Stimulated activated CD8-positive, alpha-beta memory T cell treated with anti-CD3 and anti-CD28 coated beads, Interleukin-2, amount 100 ng/mL, for 48 hours (primary cell): ENCODE results near the gene PTPN20.
A peak's percentile ranks its signal among the peaks of the same experiment; 100 is the strongest.
"Not testable (repeated sequence)": the region's sequence is repeated elsewhere in the genome, so short reads cannot be mapped to it uniquely, and the experiment has no call there.

Experiments used
- DNase-seq, 2 donors: peaks; one replicate each; pipeline ENCODE4 v3.0.0-alpha.2; 2020; ENCODE audit warnings: low read depth in 2 of 2

The PTPN20 gene, protein sequence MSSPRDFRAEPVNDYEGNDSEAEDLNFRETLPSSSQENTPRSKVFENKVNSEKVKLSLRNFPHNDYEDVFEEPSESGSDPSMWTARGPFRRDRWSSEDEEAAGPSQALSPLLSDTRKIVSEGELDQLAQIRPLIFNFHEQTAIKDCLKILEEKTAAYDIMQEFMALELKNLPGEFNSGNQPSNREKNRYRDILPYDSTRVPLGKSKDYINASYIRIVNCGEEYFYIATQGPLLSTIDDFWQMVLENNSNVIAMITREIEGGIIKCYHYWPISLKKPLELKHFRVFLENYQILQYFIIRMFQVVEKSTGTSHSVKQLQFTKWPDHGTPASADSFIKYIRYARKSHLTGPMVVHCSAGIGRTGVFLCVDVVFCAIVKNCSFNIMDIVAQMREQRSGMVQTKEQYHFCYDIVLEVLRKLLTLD

DNA sequence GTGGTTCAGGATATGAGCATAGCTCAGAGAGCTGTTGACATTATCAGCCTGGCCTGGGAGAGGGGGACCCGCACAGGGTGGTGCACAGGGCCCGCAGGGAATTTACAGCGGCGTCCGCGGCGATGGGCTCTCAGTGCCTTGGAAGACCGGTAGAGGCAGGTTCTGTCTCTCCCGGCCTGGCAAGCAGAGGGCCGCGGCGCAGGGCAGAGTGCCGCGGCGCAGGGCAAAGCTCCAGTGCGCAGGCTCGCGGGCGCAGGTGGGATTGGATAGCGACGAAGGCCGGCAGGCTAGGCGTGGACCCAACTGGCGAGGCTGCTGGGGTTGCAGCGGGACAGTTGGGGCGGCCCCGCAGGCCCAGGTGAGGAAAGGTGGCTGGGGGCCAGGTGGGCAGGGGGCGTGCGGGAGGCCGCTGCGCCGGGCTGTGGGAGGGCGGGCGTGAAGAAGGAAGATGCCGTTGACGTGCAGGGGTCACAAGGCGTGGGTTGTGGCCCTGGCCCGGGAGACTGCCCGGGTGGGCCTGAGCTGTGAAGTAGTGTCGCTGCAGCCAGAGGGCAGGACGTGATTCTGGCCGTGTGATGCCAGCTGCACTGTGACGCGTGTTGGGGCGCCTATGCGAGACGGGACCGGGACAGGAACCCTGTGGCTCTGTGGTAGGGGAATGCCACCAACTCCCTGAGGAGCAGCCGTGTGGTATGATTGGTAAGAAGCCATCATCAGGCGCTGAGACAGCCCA lies at the start of gene PTPN20:
PTPN20 (plus strand) TSS at position 285 of the 733 bp plus-strand sequence. CDS start 21,072 bp downstream, outside the sequence.
- DNase-seq, result peak in 1 of 2 donors; percentile 0

DNA sequence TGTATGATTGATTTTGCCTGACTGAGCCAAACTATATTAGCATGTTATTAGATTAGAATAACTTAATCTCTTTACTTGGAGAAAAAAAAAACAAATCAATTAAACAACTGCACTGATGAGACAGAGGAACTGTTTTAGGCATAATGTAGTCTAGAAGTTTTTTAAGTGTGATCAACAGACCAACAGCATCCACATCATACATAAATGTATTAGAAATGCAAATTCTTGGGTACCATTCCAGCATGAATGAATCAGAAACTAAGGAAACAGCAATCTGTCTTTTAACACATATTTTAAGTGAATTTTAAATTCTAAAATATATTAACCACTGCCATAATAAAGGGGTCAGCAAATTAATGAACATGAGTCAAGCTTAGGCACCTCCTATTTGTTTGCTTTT lies 41.5 kb upstream of the PTPN20 start:
- not testable (repeated sequence) for DNase-seq

- not testable (repeated sequence) for DNase-seq
Observed at GRCh38 chr10:46871583-46871982, 39.6 kb upstream of the PTPN20 start.

GRCh38 chr10:46875304-46875703 lies 35.9 kb upstream of the PTPN20 start:
- DNase-seq, result not testable (repeated sequence)

DNA sequence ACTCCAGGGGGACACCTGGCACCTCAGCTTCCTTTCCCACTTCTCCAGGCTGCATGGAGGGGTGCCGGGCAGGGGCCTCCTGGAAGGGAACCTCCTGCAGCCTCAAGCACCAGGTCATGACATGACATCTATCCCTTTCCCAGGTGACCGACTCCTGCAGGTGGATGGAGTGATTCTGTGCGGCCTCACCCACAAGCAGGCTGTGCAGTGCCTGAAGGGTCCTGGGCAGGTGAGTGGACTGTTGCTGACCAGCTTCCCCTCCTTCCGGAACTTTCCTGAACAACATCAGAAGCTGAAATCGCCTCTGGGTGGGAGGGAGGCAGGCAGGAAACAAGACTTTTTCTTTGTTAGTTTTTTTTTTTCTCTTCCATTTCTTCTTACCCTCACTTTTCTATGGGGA lies 34.5 kb upstream of the PTPN20 start:
- not testable (repeated sequence) for DNase-seq

GRCh38 chr10:46878761-46879160 lies 32.5 kb upstream of the PTPN20 start:
- DNase-seq, result not testable (repeated sequence)

- DNase-seq, result peak in 1 of 2 donors; percentile 20
Observed at GRCh38 chr10:46890813-46891611, 20.2 kb upstream of the PTPN20 start.

GRCh38 chr10:46896762-46897692 lies 14.2 kb upstream of the PTPN20 start:
- not testable (repeated sequence) for DNase-seq

GRCh38 chr10:46901247-46901646 lies 10.0 kb upstream of the PTPN20 start:
- not testable (repeated sequence) for DNase-seq

- not testable (repeated sequence) for DNase-seq
Observed at GRCh38 chr10:46903874-46904273, 7.4 kb upstream of the PTPN20 start.

GRCh38 chr10:46906359-46906758 lies 4.9 kb upstream of the PTPN20 start:
- not testable (repeated sequence) for DNase-seq

DNA sequence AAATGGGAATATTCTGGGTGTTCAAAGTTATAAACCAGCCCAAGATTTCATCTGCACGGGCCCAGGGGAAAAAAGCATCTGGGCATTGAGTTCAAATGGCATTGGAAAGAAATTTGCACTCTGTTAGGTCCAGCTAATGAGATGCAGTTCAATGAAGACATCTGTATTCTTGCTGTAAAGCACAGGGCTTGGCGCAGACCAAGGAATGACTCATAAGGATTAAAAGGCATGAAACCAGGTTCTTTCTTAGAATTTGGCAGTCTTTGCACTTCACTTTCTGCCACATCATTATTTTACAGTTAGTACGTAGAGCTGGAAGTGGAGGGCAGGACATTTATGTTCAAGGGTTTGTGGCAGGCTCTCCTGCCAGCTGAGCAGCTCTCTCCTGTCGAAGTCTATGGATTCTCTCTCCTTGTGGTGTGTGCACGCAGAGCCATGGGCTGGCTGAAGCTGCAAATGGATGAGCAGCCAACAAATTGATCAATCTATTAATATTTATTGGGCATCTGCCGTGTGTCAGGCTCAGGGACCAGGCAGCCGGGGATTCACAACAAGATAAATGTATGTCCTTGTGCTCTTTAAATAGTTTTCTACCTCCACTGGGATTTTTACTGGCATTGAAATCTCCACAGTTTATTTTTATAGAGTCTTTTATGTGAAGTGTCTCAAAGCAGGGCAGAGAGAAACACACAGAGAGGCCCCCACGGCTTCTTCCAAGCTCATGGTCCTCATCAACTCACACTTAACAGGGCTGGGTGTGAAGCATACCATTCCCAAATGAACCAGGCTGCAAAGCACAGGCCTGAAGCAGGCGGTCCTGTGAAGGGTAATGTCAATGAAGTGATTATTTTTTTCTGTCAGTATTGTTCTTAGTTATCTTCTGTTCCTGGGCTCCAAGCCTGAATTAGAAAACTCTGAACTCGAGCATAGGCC lies 3.8 kb upstream of the PTPN20 start:
- DNase-seq, result not testable (repeated sequence)

DNA sequence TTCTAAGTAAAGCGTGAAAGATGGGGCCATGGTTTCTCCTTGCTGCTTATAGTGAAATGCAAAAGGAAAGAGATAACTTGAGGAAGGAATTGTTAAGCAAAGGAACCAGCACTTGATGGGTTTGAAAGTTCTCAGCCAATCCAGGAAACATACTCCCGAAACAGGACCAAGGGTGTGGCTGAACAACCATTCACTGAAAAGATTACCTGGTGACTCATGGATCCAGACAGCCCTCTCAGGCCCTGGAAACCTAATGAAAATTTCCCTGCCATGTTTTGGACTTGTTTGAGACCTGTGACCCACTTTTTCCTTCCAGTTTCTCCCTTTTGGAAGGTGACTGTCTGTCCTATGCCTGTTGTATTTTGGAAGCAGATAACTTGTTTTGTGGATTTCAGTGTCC lies 11.3 kb downstream of the PTPN20 start:
- not testable (repeated sequence) for DNase-seq

- not testable (repeated sequence) for DNase-seq
Observed at GRCh38 chr10:46925156-46925555, 13.9 kb downstream of the PTPN20 start.

GRCh38 chr10:46925853-46926252 lies 14.6 kb downstream of the PTPN20 start:
- not testable (repeated sequence) for DNase-seq

- DNase-seq, result not testable (repeated sequence)
Observed at GRCh38 chr10:46928810-46929209, 17.6 kb downstream of the PTPN20 start.

DNA sequence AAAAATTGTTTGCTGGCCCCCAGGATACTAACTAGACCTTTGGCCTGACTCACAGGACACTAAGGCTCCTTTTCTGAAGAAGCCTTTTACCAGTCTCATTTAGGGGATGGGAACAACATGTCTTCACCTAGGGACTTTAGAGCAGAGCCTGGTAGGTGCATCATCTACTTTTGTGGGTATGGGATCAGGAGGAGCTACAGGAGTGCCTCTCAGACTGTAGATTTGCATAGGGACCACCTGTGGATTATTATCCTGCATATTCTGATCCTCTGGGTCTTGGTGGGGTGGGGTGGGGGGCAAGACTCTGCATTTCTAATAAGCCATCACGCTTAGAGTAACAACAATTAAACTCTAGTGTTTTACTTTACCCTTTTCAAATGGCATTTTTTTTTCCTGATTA lies 21.2 kb downstream of the PTPN20 start:
- DNase-seq, result not testable (repeated sequence)

DNA sequence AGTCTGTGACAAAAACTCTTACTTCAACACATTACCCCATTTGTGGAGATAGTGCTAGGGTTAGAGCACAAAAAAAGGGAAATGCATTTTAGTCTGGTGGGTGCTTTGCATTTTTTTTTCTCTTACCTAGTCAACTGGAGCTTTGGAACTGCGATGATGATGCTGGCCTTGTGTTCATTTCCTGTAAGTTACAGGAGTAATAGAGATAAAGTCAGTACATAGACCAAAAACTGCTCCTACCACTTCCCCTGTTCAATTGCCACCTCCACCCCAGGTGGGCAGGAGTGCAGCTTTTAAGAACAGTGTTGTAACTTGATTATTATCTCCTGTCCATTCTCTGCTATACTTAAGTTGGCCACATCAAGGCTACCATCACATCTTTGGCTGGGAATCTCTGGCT lies 29.9 kb downstream of the PTPN20 start:
- not testable (repeated sequence) for DNase-seq

- DNase-seq, result not testable (repeated sequence)
Observed at GRCh38 chr10:46948687-46949518, 37.7 kb downstream of the PTPN20 start.
